GM19328 (cell line): ENCODE measurements around the gene SPDEF.

ENCODE experiments used
- ATAC-seq: cut with Tn5 transposase; IDR thresholded peaks from one replicate; pipeline ENCODE4 v1.9.1; 2021; ENCODE audit warnings: mild to moderate bottlenecking, moderate library complexity; ENCODE audit not compliant: unreplicated experiment

Gene SPDEF

GRCh38 chr6:34556031-34556471, at the start of gene SPDEF:
Gene SPDEF, minus strand, starts transcription at chr6:34556329. Its CDS starts 11,874 bp downstream, at chr6:34544455.
- no peak for ATAC-seq

- ATAC-seq = no peak
These were observed 47.6 kb upstream of the SPDEF start for GRCh38 chr6:34603707-34604106.

GRCh38 chr6:34602318-34603111, 46.4 kb upstream of the SPDEF start:
- no peak for ATAC-seq

- no peak for ATAC-seq
These were observed 45.6 kb upstream of the SPDEF start for GRCh38 chr6:34601706-34602105.

- ATAC-seq = no peak
These were observed 44.7 kb upstream of the SPDEF start for GRCh38 chr6:34600796-34601195.

- ATAC-seq = no peak
These were observed 44.0 kb upstream of the SPDEF start for GRCh38 chr6:34600101-34600500.

GRCh38 chr6:34598712-34599111, 42.6 kb upstream of the SPDEF start:
- no peak for ATAC-seq

- ATAC-seq = no peak
These were observed 41.6 kb upstream of the SPDEF start for GRCh38 chr6:34597605-34598353.

- ATAC-seq = no peak
These were observed 40.7 kb upstream of the SPDEF start for GRCh38 chr6:34596798-34597197.

GRCh38 chr6:34595332-34596184, 39.4 kb upstream of the SPDEF start:
- no peak for ATAC-seq

- no peak for ATAC-seq
These were observed 37.6 kb upstream of the SPDEF start for GRCh38 chr6:34593701-34594100.

GRCh38 chr6:34592208-34592952, 36.3 kb upstream of the SPDEF start:
- ATAC-seq = no peak

- ATAC-seq = no peak
These were observed 33.6 kb upstream of the SPDEF start for GRCh38 chr6:34589691-34590090.

- no peak for ATAC-seq
These were observed 33.0 kb upstream of the SPDEF start for GRCh38 chr6:34589140-34589539.

GRCh38 chr6:34587851-34588250, 31.7 kb upstream of the SPDEF start:
- ATAC-seq = no peak

- no peak for ATAC-seq
These were observed 31.2 kb upstream of the SPDEF start for GRCh38 chr6:34587325-34587724.

GRCh38 chr6:34586327-34587040, 30.4 kb upstream of the SPDEF start:
- no peak for ATAC-seq

GRCh38 chr6:34585512-34586061, 29.5 kb upstream of the SPDEF start:
- no peak for ATAC-seq

GRCh38 chr6:34585108-34585507, 29.0 kb upstream of the SPDEF start:
- no peak for ATAC-seq

- ATAC-seq = no peak
These were observed 28.6 kb upstream of the SPDEF start for GRCh38 chr6:34584694-34585093.
